ENCODE data around the gene CAND2.
A peak's percentile ranks its signal among the peaks of the same experiment; 100 is the strongest.
"Not testable (repeated sequence)": the region's sequence is repeated elsewhere in the genome, so short reads cannot be mapped to it uniquely, and the experiment has no call there.

CAND2 gene

DNA sequence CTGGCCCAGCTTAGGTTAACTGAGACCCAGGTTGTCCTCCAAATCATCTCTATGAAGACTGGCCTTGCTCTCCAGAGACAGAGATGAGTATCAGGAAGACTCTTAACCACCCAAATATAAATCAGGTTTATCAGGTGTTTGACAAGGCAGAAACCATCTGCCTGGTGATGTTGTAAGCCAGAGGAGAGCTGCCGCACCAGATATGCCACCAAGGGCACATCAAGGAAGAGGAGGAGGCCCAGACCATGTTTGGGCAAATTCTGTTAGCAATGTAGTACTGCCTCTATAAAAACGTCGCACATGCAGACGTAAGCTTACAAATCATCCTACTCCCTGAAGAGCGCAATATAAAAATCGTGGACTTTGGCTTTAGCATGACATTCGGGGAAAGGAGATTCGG lies 65.9 kb downstream of the CAND2 start:
- DNase-seq (ENCODE audit: low spot score), result no peak

DNA sequence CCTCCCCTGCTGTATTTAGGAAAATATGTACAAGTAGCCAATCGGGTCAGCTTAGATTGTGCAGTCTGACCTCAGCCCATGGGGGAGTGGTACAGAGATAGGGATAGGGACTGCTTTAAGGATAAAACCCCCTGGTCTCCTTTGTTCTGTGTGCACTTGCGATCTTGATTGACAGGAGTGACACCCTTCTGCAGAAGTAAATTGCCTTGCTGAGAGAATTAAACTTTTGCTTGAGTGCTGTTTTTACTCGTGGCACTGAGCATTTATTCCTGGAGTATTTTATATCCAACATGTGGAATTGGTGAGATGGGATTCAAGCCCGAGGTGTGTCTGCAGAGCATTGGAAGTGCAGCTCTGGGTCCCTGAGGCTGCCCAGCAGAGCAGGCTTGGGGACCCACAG lies 68.8 kb downstream of the CAND2 start:
- DNase-seq (ENCODE audit: low spot score), result no peak

DNA sequence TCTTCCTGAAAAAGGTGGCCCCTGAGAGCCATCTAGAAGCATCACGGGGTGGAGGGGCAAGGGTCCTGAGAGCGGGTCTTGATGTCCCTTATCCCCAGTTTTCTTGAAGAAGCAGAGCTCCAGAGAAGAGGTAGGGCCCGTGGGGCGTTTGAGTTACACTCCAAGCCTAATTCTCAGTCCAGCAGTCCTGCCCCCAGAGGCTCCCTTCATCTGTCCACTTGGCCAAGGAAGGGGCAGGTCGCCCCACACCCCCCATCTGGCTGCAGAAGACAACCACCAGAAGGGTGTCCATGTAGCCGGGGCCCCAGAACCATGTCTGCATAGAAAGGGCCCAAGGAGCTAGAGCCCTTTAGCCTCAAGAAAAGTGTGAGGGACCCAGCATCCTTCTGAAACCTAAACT lies 70.4 kb downstream of the CAND2 start:
- DNase-seq (ENCODE audit: low spot score), result no peak

DNA sequence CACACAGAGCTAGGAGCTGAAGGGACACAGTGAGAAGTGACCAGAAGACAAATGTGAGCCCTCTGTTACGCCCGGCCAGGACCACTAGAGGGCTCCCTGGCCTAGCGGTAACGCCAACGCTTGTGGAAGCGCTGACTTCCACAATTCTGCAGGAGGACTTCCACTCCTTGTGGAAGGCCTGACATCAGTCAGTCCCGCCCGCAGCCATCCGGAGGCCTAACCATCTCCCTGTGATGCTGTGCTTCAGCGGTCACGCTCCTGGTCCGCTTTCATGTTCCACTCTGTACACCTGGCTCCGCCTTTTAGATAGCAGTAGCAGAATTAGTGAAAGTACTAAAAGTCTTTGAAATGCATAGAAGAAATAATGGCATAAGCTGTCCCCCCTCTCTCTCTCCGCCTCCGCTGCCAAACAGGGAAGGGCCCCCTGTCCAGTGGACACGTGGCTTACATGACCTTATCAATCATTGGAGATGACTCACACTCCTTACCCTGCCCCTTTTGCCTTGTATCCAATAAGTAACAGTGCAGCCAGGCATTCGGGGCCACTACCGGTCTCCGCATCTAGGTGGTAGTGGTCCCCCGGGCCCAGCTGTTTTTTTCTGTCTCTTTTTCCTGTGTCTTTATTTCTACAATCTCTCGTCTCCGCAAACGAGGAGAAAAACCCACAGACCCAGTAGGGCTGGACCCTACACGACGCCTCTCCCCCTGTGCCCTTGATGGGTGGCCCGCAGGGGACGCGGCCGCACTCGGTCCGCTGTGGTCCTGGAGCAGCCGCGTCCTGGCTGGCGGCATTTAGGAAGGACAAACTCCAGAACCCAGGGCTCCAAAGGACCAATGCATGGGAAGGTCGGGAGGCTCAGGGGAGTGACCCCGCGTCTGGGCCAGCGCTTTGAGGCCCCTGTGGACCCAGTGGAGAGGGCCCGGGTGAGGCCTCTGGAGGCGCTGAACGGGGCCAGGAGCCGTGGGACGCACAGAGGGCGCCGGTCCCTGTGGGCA lies 71.9 kb downstream of the CAND2 start:
- DNase-seq (ENCODE audit: low spot score), result peak; percentile 91

DNA sequence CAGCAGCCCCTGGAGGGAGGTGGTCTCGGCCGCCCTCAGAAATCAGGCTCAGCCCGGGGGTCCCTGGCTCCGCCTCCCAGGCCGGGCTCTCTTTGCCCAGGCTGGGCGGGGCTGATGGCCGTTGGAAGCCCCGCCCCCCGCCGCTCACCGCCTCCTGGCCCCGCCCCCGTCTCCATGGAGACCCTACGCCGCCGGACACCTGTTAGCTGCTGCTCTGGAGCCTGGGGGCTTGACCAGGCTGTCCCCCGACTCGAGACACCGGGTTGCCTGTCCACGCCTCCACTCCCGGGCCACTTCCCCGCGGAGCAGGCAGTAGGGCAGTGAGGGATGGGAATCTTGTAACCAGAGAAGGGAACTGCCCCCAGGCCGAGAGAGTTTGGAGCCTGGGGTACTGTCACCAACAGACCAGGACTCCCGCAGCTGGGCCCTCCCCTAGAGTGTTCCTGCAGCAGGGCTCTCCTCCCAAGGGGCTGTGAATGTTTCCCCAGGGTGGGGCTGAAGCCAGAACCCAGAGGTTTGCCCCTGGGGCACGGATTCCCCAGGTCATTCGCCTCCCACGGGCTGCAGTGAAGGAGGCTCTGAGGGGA lies 72.6 kb downstream of the CAND2 start:
- no peak for DNase-seq (ENCODE audit: low spot score)

DNA sequence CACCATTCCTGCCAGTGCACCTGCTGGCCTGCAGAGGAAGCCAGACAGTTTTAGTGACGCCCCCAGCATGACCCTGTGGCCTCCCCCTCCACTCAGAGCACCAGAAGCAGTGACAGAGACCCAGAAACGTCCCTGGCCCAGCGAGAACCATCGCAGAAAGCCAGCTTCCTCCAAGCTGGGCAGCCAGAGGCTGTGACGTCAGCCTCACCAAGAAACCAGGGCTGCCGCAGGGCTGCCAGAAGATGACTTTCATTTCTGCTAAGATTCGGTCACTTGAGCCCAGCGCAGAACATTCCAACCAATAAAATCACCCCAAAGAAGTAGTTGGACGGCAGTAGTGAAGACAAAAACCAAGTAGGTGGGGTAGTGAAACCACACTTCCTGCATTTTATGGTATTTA lies 74.5 kb downstream of the CAND2 start:
- DNase-seq (ENCODE audit: low spot score), result no peak

DNA sequence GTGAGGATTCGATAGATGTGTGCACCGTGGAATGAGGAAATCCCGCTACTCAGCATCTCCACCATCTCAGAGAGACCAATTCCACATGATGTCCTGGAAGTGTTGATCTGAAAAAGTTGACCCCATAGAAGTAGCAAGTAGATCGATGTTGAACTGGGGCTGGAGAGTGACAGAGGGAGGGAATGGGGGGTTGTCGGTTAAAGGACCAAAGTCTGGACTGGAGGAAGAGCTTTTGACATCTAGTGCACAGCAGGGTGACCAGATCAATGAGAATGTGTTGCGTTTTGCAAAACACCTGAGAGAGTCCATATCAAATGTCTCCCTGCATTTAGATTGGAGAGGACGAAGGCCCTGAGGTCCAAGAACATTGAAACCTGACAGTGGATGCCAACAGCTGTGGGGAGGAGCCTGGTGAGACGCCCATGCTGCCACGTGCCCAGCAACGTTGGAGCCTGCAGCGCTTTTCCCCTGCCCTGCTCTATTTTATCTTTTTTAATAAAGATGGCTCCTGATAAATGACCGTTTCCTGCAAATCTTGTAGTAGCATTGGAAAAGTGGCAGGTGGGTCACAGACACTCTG lies 75.0 kb downstream of the CAND2 start:
- DNase-seq (ENCODE audit: low spot score), result no peak

DNA sequence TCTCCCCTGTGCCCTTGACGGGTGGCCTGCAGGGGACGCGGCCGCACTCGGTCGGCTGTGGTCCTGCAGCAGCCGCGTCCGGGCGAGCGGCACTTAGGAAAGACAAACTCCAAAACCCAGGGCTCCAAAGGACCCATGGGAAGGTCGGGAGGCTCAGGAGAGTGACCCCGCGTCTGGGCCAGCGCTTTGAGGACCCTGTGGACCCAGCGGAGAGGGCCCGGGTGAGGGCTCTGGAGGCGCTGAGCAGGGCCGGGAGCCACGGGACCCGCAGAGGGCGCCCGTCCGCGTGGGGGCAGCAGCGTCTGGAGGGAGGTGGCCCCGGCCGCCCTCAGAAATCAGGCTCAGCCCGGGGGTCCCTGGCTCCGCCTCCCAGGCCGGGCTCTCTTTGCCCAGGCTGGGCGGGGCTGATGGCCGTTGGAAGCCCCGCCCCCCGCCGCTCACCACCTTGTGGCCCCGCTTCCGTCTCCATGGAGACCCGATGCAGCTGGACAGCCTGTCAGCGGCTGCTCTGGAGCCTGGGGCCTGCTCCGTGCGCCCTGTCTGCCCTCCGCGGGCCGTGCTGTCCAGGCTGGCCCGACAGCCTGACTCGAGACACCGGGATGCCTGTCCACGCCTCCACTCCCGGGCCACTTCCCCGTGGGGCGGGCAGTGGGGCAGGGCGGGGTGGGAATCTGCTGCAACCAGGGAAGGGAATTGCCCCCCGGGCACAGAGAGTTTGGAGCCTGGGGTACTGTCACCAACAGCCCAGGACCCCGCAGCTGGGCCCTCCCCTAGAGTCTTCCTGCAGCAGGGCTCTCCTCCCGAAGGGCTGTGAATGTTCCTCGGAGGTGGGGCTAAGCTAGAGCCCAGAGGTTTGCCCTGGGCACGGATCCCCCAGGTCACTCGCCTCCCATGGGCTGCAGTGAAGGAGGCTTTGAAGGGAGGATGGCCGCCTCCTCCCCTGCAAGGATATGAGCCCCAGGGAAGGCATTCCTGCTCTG lies 79.7 kb downstream of the CAND2 start:
- DNase-seq (ENCODE audit: low spot score), result no peak

DNA sequence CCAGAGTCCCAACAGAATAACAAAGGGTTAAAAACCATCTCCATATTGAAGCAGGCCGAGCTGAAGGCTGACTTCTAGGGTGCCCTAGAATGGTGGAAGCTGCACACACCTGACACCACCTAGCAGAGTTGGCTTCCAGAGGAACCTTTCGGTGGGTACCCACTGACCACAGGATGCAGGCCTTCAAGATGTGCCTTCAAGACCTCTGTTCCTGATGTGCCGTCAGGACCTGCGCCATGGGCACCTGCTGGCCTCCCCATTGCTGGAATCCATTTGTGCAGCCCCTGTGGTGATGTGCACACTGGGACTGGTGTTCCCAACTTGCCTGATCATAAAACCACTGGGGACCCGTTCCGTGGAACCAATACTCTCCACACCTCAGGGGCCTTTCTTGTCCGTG lies 80.6 kb downstream of the CAND2 start:
- no peak for DNase-seq (ENCODE audit: low spot score)

DNA sequence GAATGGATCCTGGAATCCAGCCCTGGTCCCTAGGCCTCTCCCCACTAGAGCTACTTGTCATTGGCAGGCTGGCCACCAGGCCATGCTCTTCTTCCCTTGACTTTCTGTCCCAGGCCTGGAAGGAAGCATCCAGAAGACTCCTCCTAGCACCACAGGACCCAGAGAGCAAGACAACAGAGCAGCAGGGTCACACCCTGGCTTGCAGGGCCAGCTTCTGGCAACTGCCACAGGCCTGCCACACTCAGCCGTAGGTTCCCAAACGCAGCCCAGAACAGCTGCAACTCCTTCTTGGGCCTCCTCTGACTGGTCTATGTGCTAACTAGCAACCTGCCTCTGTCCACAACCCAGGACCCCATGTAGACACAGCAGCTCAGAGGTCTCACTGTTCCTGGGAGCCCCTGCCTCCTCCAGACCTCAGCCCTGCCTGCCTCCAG lies 81.7 kb downstream of the CAND2 start:
- no peak for DNase-seq (ENCODE audit: low spot score)

DNA sequence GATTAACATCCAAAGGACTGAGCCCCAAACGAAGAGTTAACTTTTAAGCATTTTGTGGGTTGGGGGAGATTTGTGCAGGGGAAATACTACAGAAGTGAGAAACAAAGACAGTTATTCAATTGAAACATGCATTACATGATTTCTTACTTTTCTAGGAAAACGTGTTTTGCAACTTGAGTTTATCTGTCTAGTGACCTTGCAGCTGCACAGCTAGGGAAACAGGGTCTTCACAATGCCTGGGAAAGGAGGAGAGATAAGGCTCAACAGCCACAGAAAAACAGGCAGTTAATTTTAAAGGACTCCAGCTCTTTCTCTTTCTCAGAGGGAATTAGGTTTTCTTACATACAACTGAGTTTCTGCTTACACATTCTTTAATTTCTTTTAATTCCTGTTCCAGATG lies 82.3 kb downstream of the CAND2 start:
- DNase-seq (ENCODE audit: low spot score), result not testable (repeated sequence)

DNA sequence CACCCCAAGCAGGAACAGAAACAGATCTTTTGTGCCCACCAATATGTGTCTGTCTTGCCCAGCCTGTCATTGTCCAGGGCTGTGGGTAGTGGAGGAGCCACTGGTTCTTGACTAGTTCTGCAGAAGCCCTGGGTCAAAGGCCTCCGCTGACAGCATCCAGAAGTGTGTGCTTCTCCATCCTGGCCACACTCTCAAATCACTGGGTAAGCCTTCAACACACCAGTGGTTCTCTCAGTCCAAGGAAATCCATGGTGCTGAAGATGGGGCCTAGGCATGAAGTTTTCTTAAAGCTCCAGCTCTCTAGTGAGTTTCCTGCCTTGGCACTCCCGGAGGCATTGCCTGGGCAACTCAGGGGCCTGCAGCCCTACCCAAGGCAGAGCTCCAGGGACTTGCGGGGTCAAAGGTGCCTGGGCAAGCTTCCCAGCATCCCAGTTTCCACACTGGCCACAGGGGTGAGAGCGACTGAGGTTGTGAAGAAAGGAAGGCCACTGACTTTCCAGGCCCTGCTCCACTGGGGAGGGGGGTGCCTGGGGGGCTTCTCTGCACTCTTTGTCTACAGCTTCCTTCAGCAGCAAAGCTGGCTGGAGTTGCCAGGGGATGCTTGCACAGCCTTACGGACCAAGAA lies 82.8 kb downstream of the CAND2 start:
- DNase-seq (ENCODE audit: low spot score), result no peak

DNA sequence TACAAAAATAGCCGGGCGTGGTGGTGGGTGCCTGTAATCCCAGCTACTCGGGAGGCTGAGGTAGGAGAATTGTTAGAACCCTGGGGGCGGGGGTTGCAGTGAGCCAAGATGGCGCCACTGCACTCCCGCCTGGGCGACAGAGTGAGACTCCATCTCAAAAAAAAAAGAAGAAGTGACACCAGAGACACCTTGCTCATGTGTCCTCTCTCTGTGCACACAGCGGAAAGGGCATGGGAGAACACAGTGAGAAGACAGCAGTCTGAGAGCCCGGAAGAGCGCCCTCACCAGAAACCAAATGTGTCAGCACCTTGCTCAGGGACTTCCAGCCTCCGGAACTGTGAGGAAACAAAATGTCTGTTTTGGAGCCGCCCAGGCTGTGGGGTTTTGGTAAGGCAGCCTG lies 85.4 kb downstream of the CAND2 start:
- not testable (repeated sequence) for DNase-seq (ENCODE audit: low spot score)

DNA sequence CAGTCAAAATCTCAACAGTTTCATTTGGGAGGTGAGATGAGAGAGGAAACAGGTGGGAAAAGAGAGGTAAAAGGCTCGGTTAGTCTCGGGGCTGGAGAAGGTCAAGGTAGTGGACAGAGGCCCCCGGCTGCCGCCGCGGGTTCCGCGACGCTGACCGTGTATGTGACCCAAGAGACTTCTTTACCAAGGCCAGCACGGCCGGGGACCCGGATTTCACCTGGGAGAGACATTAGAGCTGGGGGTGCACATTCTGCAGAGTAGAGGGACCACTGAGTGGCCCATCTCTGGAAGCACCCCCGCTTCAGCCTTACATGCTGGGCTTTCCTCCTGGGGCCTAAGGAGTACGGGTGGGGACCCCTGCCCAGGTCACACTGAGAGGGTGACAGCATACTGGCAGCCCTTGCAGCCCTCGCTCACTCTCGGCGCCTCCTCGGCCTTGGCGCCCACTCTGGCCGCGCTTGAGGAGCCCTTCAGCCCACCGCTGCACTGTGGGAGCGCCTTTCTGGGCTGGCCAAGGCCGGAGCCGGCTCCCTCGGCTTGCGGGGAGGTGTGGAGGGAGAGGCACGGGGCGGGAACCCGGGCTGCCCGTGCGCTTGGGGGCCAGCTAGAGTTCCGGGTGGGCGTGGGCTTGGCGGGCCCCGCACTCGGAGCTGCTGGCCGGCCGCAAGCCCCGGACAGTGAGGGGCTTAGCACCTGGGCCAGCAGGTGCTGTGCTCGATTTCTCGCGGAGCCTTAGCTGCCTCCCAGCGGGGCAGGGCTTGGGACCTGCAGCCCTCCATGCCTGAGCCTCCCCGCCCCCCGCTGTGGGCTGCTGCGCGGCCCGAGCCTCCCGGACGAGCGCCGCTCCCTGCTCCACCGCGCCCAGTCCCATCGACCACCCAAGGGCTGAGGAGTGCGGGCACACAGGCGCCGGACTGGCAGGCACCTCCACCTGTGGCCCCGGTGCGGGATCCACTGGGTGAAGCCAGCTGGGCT lies 86.1 kb downstream of the CAND2 start:
- no peak for DNase-seq (ENCODE audit: low spot score)

DNA sequence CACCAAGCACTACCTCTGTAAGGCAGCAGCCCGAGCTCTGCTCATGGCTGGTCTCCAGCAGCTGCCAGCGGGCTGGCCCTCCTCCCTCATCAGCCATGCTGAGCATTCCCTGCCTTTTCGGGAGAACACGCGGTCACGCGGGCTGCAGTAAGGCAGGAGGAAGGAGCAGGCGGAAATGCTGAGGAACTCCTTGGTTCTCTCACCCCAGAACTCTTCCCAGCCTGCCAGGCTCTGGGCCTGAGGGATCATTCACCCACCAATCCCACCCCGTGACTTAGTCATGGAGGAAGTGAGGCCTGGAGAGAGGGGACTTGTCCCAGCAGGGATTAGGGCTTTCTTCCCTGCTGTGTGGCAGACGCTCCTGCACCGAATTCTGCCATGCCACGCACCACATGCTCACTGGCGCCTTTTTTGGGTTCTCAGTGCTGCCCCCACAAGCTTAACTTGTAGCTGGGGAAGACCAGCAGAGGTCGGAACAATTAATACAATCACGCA lies 87.8 kb downstream of the CAND2 start:
- no peak for DNase-seq (ENCODE audit: low spot score)
